Measurements from ENCODE around the gene SPATA46. TPM values are rescaled to one million over a fixed set of nuclear protein-coding genes. Genes with fewer than 3 reads are reported as not detected.

SPATA46 gene
- total and polyA plus RNA-seq, 7 experiments from 2014 or later, result not detected

DNA sequence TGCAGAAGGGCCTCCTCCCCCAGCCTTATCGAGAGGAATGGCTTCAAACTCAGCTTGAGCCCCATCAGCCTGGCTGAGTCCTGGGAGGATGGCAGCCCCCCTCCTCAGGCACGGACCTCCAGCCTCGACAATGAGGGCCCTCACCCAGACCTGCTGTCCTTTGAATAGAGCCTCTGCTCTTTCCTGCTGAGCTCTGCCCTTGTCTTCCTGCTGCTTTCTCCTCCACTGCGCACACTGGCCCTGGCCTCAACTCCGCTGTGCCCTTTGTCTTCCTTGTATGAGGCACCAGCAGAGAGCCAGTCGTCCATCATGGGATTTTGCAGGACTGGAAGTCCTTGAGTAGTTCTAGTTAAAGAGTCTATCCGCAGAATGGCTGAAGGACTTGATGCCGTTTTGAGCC is 6.9 kb upstream of the SPATA46 start:
- Histone ChIP-seq H3K9me3 (ENCODE audit: control insufficient read depth in 2 of 3, low read length in 3 of 3) (no peaks in the 10 kb centered on the region), H3K36me3 (ENCODE audit: control insufficient read depth in 2 of 3, insufficient read depth in 3 of 3, low read length in 3 of 3) (no peaks in the 10 kb centered on the region), H3K4me1 (ENCODE audit: control insufficient read depth in 2 of 2, insufficient read depth in 2 of 2, low read length in 2 of 2) (no peaks in the 10 kb centered on the region), H3K27me3 (ENCODE audit: control insufficient read depth in 2 of 2, insufficient read depth in 2 of 2, low read length in 2 of 2) (no peaks in the 10 kb centered on the region), H3K27ac (ENCODE audit: low read depth, low read length) (no peak overlapping the region), H3K4me3 (ENCODE audit: low read length) (no peak overlapping the region)
- intact Hi-C loops (cut with micrococcal nuclease), result no loop called here
- Mint-ChIP-seq H3K4me1 (no peaks in the 10 kb centered on the region), H3K9me3 (no peaks in the 10 kb centered on the region), H3K27me3 (peaks cover 0 to 12% (median 6%) of the 10 kb centered on the region in 5 donors), H3K27ac (no peak overlapping the region), H3K4me3 (no peak overlapping the region), H3K36me3 (no peaks in the 10 kb centered on the region)
- ATAC-seq (no peak), DNase-seq (no peak)
- CTCF ChIA-PET, result no interaction called here
- POLR2A ChIA-PET, result no interaction called here

- Histone ChIP-seq H3K4me3 (ENCODE audit: low read length) (no peak overlapping the region), H3K4me1 (ENCODE audit: control insufficient read depth in 2 of 2, insufficient read depth in 2 of 2, low read length in 2 of 2) (no peaks in the 10 kb centered on the region), H3K27ac (ENCODE audit: low read depth, low read length) (no peak overlapping the region), H3K9me3 (ENCODE audit: control insufficient read depth in 2 of 3, low read length in 3 of 3) (no peaks in the 10 kb centered on the region), H3K36me3 (ENCODE audit: control insufficient read depth in 2 of 3, insufficient read depth in 3 of 3, low read length in 3 of 3) (no peaks in the 10 kb centered on the region), H3K27me3 (ENCODE audit: control insufficient read depth in 2 of 2, insufficient read depth in 2 of 2, low read length in 2 of 2) (no peaks in the 10 kb centered on the region)
- DNase-seq (no peak), ATAC-seq (no peak)
- H3K4me1 Mint-ChIP-seq, result no peaks in the 10 kb centered on the region
- ChIA-PET POLR2A (no interaction called here), CTCF (no interaction called here)
- intact Hi-C loops (cut with micrococcal nuclease), result no loop called here
- peaks cover 0 to 12% (median 6%) of the 10 kb centered on the region in 5 donors for H3K27me3 Mint-ChIP-seq
- no peaks in the 10 kb centered on the region for H3K36me3 Mint-ChIP-seq
- no peak overlapping the region for H3K27ac Mint-ChIP-seq
- no peak overlapping the region for H3K4me3 Mint-ChIP-seq
- no peaks in the 10 kb centered on the region for H3K9me3 Mint-ChIP-seq
These were observed 6.4 kb upstream of the SPATA46 start for GRCh38 chr1:162383091-162383490.

DNA sequence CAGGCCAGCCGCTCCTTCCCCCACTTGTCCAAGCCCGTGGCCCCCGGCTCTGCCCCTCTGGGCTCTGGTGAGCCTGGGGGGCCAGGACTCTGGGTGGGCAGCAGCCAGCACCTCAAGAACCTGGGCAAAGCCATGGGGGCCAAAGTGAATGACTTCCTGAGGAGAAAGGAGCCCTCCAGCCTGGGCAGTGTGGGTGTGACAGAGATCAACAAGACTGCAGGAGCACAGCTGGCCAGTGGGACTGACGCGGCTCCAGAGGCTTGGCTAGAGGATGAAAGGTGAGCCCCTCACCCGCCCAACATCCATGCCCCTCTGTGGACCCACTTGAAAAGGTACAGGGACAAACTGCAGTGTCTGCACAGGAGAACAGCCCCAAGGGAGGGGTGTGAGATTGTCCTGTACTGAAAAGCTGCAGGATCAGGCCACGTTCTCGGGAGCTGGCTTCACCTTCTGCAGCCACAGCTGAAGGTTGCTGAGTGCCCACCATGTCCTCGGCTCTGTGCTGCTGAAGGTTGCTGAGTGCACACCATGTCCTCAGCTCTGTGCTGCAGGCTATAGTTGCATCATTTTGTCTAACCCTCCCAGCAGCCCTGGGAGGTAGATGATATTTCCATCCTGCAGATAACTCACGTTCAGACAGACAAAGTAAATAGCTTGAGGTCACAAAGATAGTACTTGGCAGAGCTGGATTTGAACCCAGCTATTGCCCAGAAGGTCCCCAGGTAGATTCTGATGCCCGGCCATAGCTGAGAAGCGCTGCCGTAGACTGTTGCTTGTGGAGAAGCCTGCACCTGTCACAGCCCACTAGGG is 5.5 kb upstream of the SPATA46 start:
- ChIA-PET POLR2A (no interaction called here), CTCF (interaction anchor here (1.5 kb wide), 1 partner anchor 9 kb away, joined by 5 read pairs; no protein-coding TSS in a partner anchor)
- Mint-ChIP-seq H3K9me3 (no peaks in the 10 kb centered on the region), H3K36me3 (no peaks in the 10 kb centered on the region), H3K4me3 (no peak overlapping the region), H3K27ac (no peak overlapping the region), H3K4me1 (no peaks in the 10 kb centered on the region), H3K27me3 (peaks cover 0 to 12% (median 6%) of the 10 kb centered on the region in 5 donors)
- intact Hi-C loops (cut with micrococcal nuclease), result no loop called here
- DNase-seq (no peak), ATAC-seq (no peak)
- Histone ChIP-seq H3K4me1 (ENCODE audit: control insufficient read depth in 2 of 2, insufficient read depth in 2 of 2, low read length in 2 of 2) (no peaks in the 10 kb centered on the region), H3K27ac (ENCODE audit: low read depth, low read length) (no peak overlapping the region), H3K4me3 (ENCODE audit: low read length) (no peak overlapping the region), H3K9me3 (ENCODE audit: control insufficient read depth in 2 of 3, low read length in 3 of 3) (no peaks in the 10 kb centered on the region), H3K36me3 (ENCODE audit: control insufficient read depth in 2 of 3, insufficient read depth in 3 of 3, low read length in 3 of 3) (no peaks in the 10 kb centered on the region), H3K27me3 (ENCODE audit: control insufficient read depth in 2 of 2, insufficient read depth in 2 of 2, low read length in 2 of 2) (no peaks in the 10 kb centered on the region)

DNA sequence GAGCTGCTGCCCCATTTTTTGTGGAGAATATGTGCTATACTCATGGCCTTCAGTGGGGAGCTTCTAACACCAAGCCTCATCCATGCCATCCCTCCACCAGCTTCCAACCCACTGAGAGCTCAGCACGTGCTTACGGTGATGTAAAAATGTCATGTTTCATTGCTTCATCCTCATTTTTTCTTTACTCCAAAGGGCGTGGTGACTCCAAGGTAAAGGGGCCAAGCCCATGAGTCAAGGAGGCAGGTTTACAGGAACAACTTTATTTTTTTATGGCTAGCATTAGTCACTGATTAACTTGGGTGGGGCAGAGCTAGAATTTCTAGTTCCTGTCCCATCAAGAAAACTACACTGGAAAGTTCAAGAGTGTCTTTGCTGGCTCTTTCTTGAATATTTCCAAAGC is 4.7 kb upstream of the SPATA46 start, which contains the start of gene C1orf226:
Gene C1orf226, plus strand, starts transcription at position 346 of the 400 bp plus-strand sequence. CDS start 174 bp downstream, outside the sequence.
- no peaks in the 10 kb centered on the region for H3K9me3 Mint-ChIP-seq
- peaks cover 0 to 6% (median 1%) of the 10 kb centered on the region in 5 donors for H3K27me3 Mint-ChIP-seq
- Histone ChIP-seq H3K36me3 (ENCODE audit: control insufficient read depth in 2 of 3, insufficient read depth in 3 of 3, low read length in 3 of 3) (no peaks in the 10 kb centered on the region), H3K4me3 (ENCODE audit: low read length) (no peak within 1 kb of the TSS), H3K27ac (ENCODE audit: low read depth, low read length) (no peak within 1 kb of the TSS), H3K27me3 (ENCODE audit: control insufficient read depth in 2 of 2, insufficient read depth in 2 of 2, low read length in 2 of 2) (no peaks in the 10 kb centered on the region), H3K4me1 (ENCODE audit: control insufficient read depth in 2 of 2, insufficient read depth in 2 of 2, low read length in 2 of 2) (no peaks in the 10 kb centered on the region), H3K9me3 (ENCODE audit: control insufficient read depth in 2 of 3, low read length in 3 of 3) (no peaks in the 10 kb centered on the region)
- ChIA-PET POLR2A (no interaction called here), CTCF (interaction anchor here (1.5 kb wide), 1 partner anchor 10 kb away, joined by 5 read pairs; no protein-coding TSS in a partner anchor)
- no peaks in the 10 kb centered on the region for H3K36me3 Mint-ChIP-seq
- H3K4me3 Mint-ChIP-seq, result no peak within 1 kb of the TSS
- no peak for DNase-seq
- intact Hi-C loops (cut with micrococcal nuclease), result no loop called here
- no peaks in the 10 kb centered on the region for H3K4me1 Mint-ChIP-seq
- ATAC-seq, result no peak
- no peak within 1 kb of the TSS for H3K27ac Mint-ChIP-seq

- ChIA-PET POLR2A (no interaction called here), CTCF (interaction anchor here (1.0 to 1.5 kb wide), 2 partner anchors 9 to 11 kb away, joined by 3 to 5 read pairs; no protein-coding TSS in a partner anchor)
- Mint-ChIP-seq H3K4me3 (no peak overlapping the region), H3K27ac (no peak overlapping the region), H3K36me3 (no peaks in the 10 kb centered on the region), H3K9me3 (no peaks in the 10 kb centered on the region), H3K27me3 (peaks cover 0 to under 1% (median 0%) of the 10 kb centered on the region in 5 donors), H3K4me1 (no peaks in the 10 kb centered on the region)
- H3K27me3 ChIP-seq (ENCODE audit: control insufficient read depth in 2 of 2, insufficient read depth in 2 of 2, low read length in 2 of 2), result no peaks in the 10 kb centered on the region
- no peak for ATAC-seq
- intact Hi-C loops (cut with micrococcal nuclease), result no loop called here
- no peaks in the 10 kb centered on the region for H3K4me1 ChIP-seq (ENCODE audit: control insufficient read depth in 2 of 2, insufficient read depth in 2 of 2, low read length in 2 of 2)
- H3K27ac ChIP-seq (ENCODE audit: low read depth, low read length), result no peak overlapping the region
- H3K36me3 ChIP-seq (ENCODE audit: control insufficient read depth in 2 of 3, insufficient read depth in 3 of 3, low read length in 3 of 3), result no peaks in the 10 kb centered on the region
- no peaks in the 10 kb centered on the region for H3K9me3 ChIP-seq (ENCODE audit: control insufficient read depth in 2 of 3, low read length in 3 of 3)
- H3K4me3 ChIP-seq (ENCODE audit: low read length), result no peak overlapping the region
- DNase-seq, result no peak
These were observed 3.6 kb upstream of the SPATA46 start for GRCh38 chr1:162380061-162380846.

DNA sequence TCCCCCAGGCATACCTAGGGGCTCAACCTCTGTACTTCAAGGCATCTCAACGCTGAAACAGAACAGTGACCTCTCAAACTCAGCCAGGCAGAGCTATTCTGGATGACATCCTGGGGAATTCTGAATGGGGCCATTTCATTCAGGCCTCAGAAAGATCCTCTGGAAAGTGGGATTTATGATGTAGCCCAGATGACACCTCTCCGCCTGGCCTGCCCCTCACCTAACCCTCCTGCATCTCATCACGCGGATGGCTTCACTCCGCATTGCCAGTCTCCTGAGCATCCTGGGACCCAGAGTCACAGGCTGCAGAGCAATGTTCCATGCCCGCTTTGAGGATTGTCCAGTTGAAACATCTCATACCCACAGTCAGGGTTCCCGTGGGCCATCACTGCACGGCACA is 1.2 kb downstream of the SPATA46 start:
- H3K27ac Mint-ChIP-seq, result no peak overlapping the region
- intact Hi-C loops (cut with micrococcal nuclease), result no loop called here

More for the DNA sequence above, 1.2 kb downstream of the SPATA46 start:
- no peaks in the 10 kb centered on the region for H3K36me3 ChIP-seq (ENCODE audit: control insufficient read depth in 2 of 3, insufficient read depth in 3 of 3, low read length in 3 of 3)
- H3K4me3 ChIP-seq (ENCODE audit: low read length), result no peak overlapping the region
- Mint-ChIP-seq H3K9me3 (no peaks in the 10 kb centered on the region), H3K4me1 (no peaks in the 10 kb centered on the region), H3K36me3 (no peaks in the 10 kb centered on the region), H3K27me3 (peaks cover 0 to 2% (median 0%) of the 10 kb centered on the region in 5 donors), H3K4me3 (no peak overlapping the region)
- H3K4me1 ChIP-seq (ENCODE audit: control insufficient read depth in 2 of 2, insufficient read depth in 2 of 2, low read length in 2 of 2), result no peaks in the 10 kb centered on the region
- no peak overlapping the region for H3K27ac ChIP-seq (ENCODE audit: low read depth, low read length)
- no peaks in the 10 kb centered on the region for H3K9me3 ChIP-seq (ENCODE audit: control insufficient read depth in 2 of 3, low read length in 3 of 3)
- CTCF ChIA-PET, result no interaction called here
- no peak for DNase-seq
- ATAC-seq, result no peak
- no peaks in the 10 kb centered on the region for H3K27me3 ChIP-seq (ENCODE audit: control insufficient read depth in 2 of 2, insufficient read depth in 2 of 2, low read length in 2 of 2)
- POLR2A ChIA-PET, result no interaction called here
